Liver (tissue), 9 donors: ENCODE data around the gene OR2AJ1. TPM values are rescaled to one million over a fixed set of nuclear protein-coding genes. Genes with fewer than 3 reads are reported as not detected.

Experiments used
- DNase-seq: peaks from one replicate; pipeline ENCODE4 v3.0.0-alpha.2; 2017; ENCODE audit warnings: low spot score
- H3K27ac ChIP-seq, 2 donors: one replicate each; pipeline ENCODE4 v1.7.0; 2013; ENCODE audit warnings: inconsistent platforms in 2 of 2, low read length in 2 of 2, control low read depth in 1 of 2, low read depth in 1 of 2, mild to moderate bottlenecking in 1 of 2
- H3K27me3 ChIP-seq, 4 donors: one replicate each; pipeline versions ENCODE4 v1.6.1 to v1.7.0; 2013; ENCODE audit warnings: low read length in 3 of 4, inconsistent platforms in 1 of 4, mild to moderate bottlenecking in 1 of 4, moderate library complexity in 1 of 4; ENCODE audit not compliant: control insufficient read depth in 4 of 4, insufficient read depth in 4 of 4
- H3K36me3 ChIP-seq, 4 donors: one replicate each; pipeline versions ENCODE4 v1.6.1 to v1.7.0; 2013; ENCODE audit warnings: low read length in 3 of 4, mild to moderate bottlenecking in 3 of 4, low read depth in 1 of 4, moderate library complexity in 1 of 4; ENCODE audit not compliant: control insufficient read depth in 4 of 4, insufficient read depth in 3 of 4
- H3K4me1 ChIP-seq, 4 donors: one replicate each; pipeline versions ENCODE4 v1.6.1 to v1.7.0; 2013; ENCODE audit warnings: low read length in 3 of 4, mild to moderate bottlenecking in 3 of 4, moderate library complexity in 1 of 4; ENCODE audit not compliant: control insufficient read depth in 4 of 4, insufficient read depth in 4 of 4
- H3K4me3 ChIP-seq, 3 donors: one replicate each; pipeline versions ENCODE4 v1.6.1 to v1.7.0; 2013; ENCODE audit warnings: low read length in 3 of 3, control low read depth in 1 of 3, low read depth in 1 of 3, mild to moderate bottlenecking in 1 of 3
- H3K9ac ChIP-seq, 2 donors: one replicate each; pipeline ENCODE4 v1.7.0; 2013; ENCODE audit warnings: low read length in 2 of 2, mild to moderate bottlenecking in 2 of 2, moderate library complexity in 2 of 2, control low read depth in 1 of 2, low read depth in 1 of 2
- H3K9me3 ChIP-seq, 4 donors: one replicate each; pipeline versions ENCODE4 v1.6.1 to v1.7.0; 2013; ENCODE audit warnings: low read length in 3 of 4; ENCODE audit not compliant: control insufficient read depth in 4 of 4
- CTCF ChIP-seq: fragments of 150-350 bp; IDR thresholded peaks from 2 replicates; pipeline ENCODE4 v1.5.1; 2017; ENCODE audit warnings: improper control_type of control experiment, low read depth, low read length; ENCODE audit not compliant: missing input control
- FOXA1 ChIP-seq: IDR thresholded peaks from 2 replicates; pipeline ENCODE4 v1.6.1; 2016; ENCODE audit warnings: antibody characterized with exemption
- GABPA ChIP-seq, 2 donors: IDR thresholded peaks in 1 of 2; conservative IDR thresholded peaks in 1 of 2; 2 replicates each; pipeline ENCODE4 v1.6.1; 2016; ENCODE audit warnings: antibody characterized with exemption in 2 of 2, mild to moderate bottlenecking in 1 of 2, moderate library complexity in 1 of 2
- HNF4G ChIP-seq: IDR thresholded peaks from 2 replicates; pipeline ENCODE4 v1.6.1; 2016; ENCODE audit warnings: antibody characterized with exemption
- NR2F2 ChIP-seq: IDR thresholded peaks from 2 replicates; pipeline ENCODE4 v1.6.1; 2016; ENCODE audit warnings: antibody characterized with exemption
- RAD21 ChIP-seq, 2 donors: IDR thresholded peaks; 2 replicates each; pipeline ENCODE4 v1.6.1; 2016; ENCODE audit warnings: antibody characterized with exemption in 2 of 2, mild to moderate bottlenecking in 2 of 2
- RXRA ChIP-seq, 2 donors: IDR thresholded peaks; 2 replicates each; pipeline ENCODE4 v1.6.1; 2017 to 2018; ENCODE audit warnings: antibody characterized with exemption in 2 of 2, mild to moderate bottlenecking in 1 of 2
- SP1 ChIP-seq: IDR thresholded peaks from 2 replicates; pipeline ENCODE4 v1.6.1; 2018; ENCODE audit warnings: antibody characterized with exemption, mild to moderate bottlenecking
- TAF1 ChIP-seq: conservative IDR thresholded peaks from 2 replicates; pipeline ENCODE4 v1.6.1; 2016; ENCODE audit warnings: antibody characterized with exemption, mild to moderate bottlenecking
- YY1 ChIP-seq: IDR thresholded peaks from 2 replicates; pipeline ENCODE4 v1.6.1; 2016; ENCODE audit warnings: antibody characterized with exemption, mild to moderate bottlenecking
- ZBTB33 ChIP-seq: IDR thresholded peaks from 2 replicates; pipeline ENCODE4 v1.6.1; 2016; ENCODE audit warnings: antibody characterized with exemption
- whole genome bisulfite sequencing: extraction: QIAGEN DNeasy Blood & Tissue Kit; methylation state at CpG from one replicate; pipeline ENCODE4 v1.1.7; 2013; 5-methylcytosine and 5-hydroxymethylcytosine counted together
- polyA plus RNA-seq, 2 donors: library from polyadenylated mRNA; stranded (reverse) in 1 of 2; unstranded in 1 of 2; fragments of 200-250 nt in 1 of 2; fragments of >200 nt in 1 of 2; fragmentation: Nextera tagmentation in 1 of 2; extraction: Ambion mirVana in 1 of 2; gene quantifications; one replicate each; pipeline versions ENCODE4 v1.2.1 to v1.2.3, GENCODE V29; 2013 to 2015
- total RNA-seq, 2 donors: library from RNA; depleted of rRNA; stranded (reverse); fragments of >200 nt; gene quantifications; one replicate each; pipeline ENCODE4 v1.2.3, GENCODE V29; 2014
- donor health status: healthy.
- donor health status: healthy.
- donor health status: healthy.
- donor health status: healthy.
- donor health status: healthy.

Gene OR2AJ1
- total and polyA plus RNA-seq, 4 donors, result not detected

GRCh38 chr1:247883346-247883745, 41.3 kb upstream of the OR2AJ1 start:
- H3K4me3 ChIP-seq, result no peak overlapping the region
- H3K9ac ChIP-seq, result no peak overlapping the region
- H3K27me3 ChIP-seq, result peaks cover 0 to 3% (median 0%) of the 10 kb centered on the region in 4 donors
- DNase-seq, result no peak
- no peak for TF ChIP-seq CTCF
- TF ChIP-seq NR2F2, result no peak
- TF ChIP-seq RAD21 (IDR thresholded peaks at IDR 0.05), result no peak
- TF ChIP-seq ZBTB33, result no peak
- no peak for TF ChIP-seq FOXA1
- peaks cover 0 to 3% (median 0%) of the 10 kb centered on the region in 4 donors for H3K9me3 ChIP-seq
- no peak overlapping the region for H3K27ac ChIP-seq
- H3K36me3 ChIP-seq, result no peaks in the 10 kb centered on the region
- no peaks in the 10 kb centered on the region for H3K4me1 ChIP-seq
- 80% methylated on average over 9 of the region's 9 CpGs for WGBS

GRCh38 chr1:247884797-247885413, 39.8 kb upstream of the OR2AJ1 start:
- H3K36me3 ChIP-seq, result no peaks in the 10 kb centered on the region
- no peak for DNase-seq
- H3K4me1 ChIP-seq, result no peaks in the 10 kb centered on the region
- H3K27me3 ChIP-seq, result peaks cover 0 to 3% (median 0%) of the 10 kb centered on the region in 4 donors
- 84% methylated on average over 10 of the region's 10 CpGs for WGBS
- no peaks in the 10 kb centered on the region for H3K9me3 ChIP-seq
- H3K4me3 ChIP-seq, result no peak overlapping the region
- H3K9ac ChIP-seq, result no peak overlapping the region
- no peak overlapping the region for H3K27ac ChIP-seq
- TF ChIP-seq HNF4G (no peak), YY1 (no peak), TAF1 (no peak), RXRA (IDR thresholded peaks at IDR 0.05) (no peak)

- Histone ChIP-seq H3K27me3 (no peaks in the 10 kb centered on the region), H3K9ac (no peak within 1 kb of the TSS), H3K36me3 (no peaks in the 10 kb centered on the region), H3K4me3 (no peak within 1 kb of the TSS), H3K4me1 (no peaks in the 10 kb centered on the region), H3K27ac (no peak within 1 kb of the TSS), H3K9me3 (no peaks in the 10 kb centered on the region)
- 57% methylated on average over 2 of the region's 2 CpGs for WGBS
- TF ChIP-seq GABPA (IDR thresholded peaks at IDR 0.05 in 1 of 2, conservative IDR thresholded peaks at IDR 0.05 in 1 of 2) (no peak), TAF1 (no peak), RAD21 (IDR thresholded peaks at IDR 0.05) (no peak), SP1 (no peak)
- DNase-seq, result no peak
Measured at GRCh38 chr1:247895163-247895637, 29.5 kb upstream of the OR2AJ1 start, which contains the start of gene OR2W3. TSS of gene OR2W3 (plus strand) at chr1:247895587. CDS start at chr1:247895587, 0 bp downstream.
